Measurements from ENCODE around the gene BTAF1. TPM values are rescaled to one million over a fixed set of nuclear protein-coding genes. Genes with fewer than 3 reads are reported as not detected.

BTAF1 gene
- total and polyA plus RNA-seq, 5 donors from 2014 or later = 7.5 to 75.4 (median 8.1) TPM

DNA sequence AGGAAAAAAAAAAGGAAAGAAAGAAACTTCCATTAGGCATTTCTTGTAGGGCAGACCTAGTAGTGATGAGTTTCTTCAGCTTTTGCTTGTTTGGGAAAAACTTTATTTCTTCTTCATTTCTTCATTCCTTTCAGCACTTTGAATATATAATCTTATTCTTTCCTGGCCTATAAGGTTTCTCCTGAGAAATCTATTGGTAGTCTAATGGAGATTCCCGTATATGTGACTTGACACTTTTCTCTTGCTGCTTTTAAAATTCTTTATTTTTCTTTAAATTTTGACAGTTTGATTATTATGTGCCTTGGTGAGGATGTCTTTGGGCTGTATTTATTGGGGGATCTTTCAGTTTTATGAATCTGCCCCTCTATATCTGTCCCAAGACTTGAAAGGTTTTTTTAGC is 3.9 kb upstream of the BTAF1 start:
- H3K9me3 Mint-ChIP-seq = peaks cover 0 to 3% (median 0%) of the 10 kb centered on the region in 7 donors
- no peak overlapping the region for H3K27ac ChIP-seq (ENCODE audit: insufficient read depth, low read length, poor library complexity, severe bottlenecking)
- no peaks in the 10 kb centered on the region for H3K36me3 Mint-ChIP-seq
- no peaks in the 10 kb centered on the region for H3K9me3 ChIP-seq (ENCODE audit: control insufficient read depth in 2 of 2, low read length in 2 of 2)
- DNase-seq (no peak), ATAC-seq (ENCODE audit: low read depth in 2 of 2) (no peak)
- peaks cover 13% of the 10 kb centered on the region for H3K4me1 ChIP-seq (ENCODE audit: control insufficient read depth, insufficient read depth, low read length, poor library complexity, severe bottlenecking)
- H3K36me3 ChIP-seq (ENCODE audit: control insufficient read depth, insufficient read depth, low read length) = no peaks in the 10 kb centered on the region
- H3K4me3 ChIP-seq (ENCODE audit: low read depth, low read length) = no peak overlapping the region
- H3K27me3 Mint-ChIP-seq = peaks cover 33% of the 10 kb centered on the region
- H3K4me1 Mint-ChIP-seq = peaks cover 6 to 18% (median 16%) of the 10 kb centered on the region in 4 donors
- no peak overlapping the region for H3K27ac Mint-ChIP-seq
- no peak overlapping the region for H3K4me3 Mint-ChIP-seq
- H3K27me3 ChIP-seq (ENCODE audit: control insufficient read depth, insufficient read depth, low read length) = peaks cover 14% of the 10 kb centered on the region

DNA sequence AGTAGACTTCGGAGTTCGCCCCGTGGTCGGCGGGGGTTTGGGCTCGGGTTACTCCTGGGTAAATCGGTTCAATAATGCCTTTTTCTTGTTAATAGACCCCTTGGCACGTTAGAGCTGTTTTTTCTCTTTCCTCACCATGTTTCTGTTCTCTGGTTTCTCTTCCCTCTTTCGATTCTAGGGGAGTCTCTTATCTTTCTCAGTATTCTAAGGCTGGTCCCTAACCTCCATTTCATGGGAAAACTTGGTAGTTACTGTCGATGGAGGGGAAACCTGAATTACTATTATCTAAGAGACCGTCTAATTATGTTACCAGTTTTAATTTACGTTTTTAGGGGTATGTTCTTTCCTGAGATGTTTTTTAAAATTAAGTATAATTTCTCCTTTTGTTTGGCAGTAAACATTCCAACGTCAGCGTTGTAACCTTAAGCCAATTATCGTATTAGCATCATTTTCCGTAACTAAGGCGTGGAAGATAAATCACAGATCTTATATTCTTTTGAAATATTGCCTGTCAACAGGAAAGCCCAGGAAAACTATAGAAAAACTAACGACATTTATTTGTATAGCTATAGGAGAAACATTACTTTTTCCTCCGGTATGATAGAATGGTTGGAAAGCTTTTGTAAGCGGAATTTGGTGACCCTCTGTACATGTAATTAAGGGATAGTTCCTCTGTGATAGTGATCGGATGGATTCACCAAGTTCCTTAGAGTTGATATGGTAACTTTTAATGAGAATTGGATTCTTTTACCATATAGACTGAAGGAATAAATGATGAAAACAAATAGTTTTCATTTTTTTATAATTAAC is 847 bp downstream of the BTAF1 start:
- peak overlapping the region; percentile 96 to 100 (median 99) for H3K27ac Mint-ChIP-seq
- H3K27me3 ChIP-seq (ENCODE audit: control insufficient read depth, insufficient read depth, low read length) = no peaks in the 10 kb centered on the region
- no peaks in the 10 kb centered on the region for H3K27me3 Mint-ChIP-seq
- no peaks in the 10 kb centered on the region for H3K9me3 ChIP-seq (ENCODE audit: control insufficient read depth in 2 of 2, low read length in 2 of 2)
- H3K36me3 ChIP-seq (ENCODE audit: control insufficient read depth, insufficient read depth, low read length) = no peaks in the 10 kb centered on the region
- peak overlapping the region; percentile 95 for H3K4me3 ChIP-seq (ENCODE audit: low read depth, low read length)
- peaks cover 15% of the 10 kb centered on the region for H3K36me3 Mint-ChIP-seq
- H3K4me1 Mint-ChIP-seq = peaks cover 31 to 61% (median 48%) of the 10 kb centered on the region in 4 donors
- peaks cover 36% of the 10 kb centered on the region for H3K4me1 ChIP-seq (ENCODE audit: control insufficient read depth, insufficient read depth, low read length, poor library complexity, severe bottlenecking)
- no peak for DNase-seq
- H3K9me3 Mint-ChIP-seq = peaks cover 0 to 1% (median 0%) of the 10 kb centered on the region in 7 donors
- peak overlapping the region; percentile 98 for H3K27ac ChIP-seq (ENCODE audit: insufficient read depth, low read length, poor library complexity, severe bottlenecking)
- no peak for ATAC-seq (ENCODE audit: low read depth in 2 of 2)
- peak overlapping the region; percentile 93 to 100 (median 94) for H3K4me3 Mint-ChIP-seq

DNA sequence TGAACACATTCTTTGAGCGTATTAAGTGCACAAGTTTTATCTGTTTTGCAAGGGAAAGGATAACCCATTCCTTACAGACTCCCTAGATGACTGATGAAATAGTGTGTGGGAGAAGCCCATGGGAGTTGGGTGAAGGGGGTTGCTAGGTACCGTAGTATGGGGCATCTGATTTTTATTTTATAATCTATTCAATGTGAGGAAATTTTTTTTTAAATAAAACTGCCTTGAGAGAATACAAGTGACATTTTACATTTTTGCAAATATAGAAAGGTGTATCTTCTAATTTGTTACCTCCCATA is 1.4 kb downstream of the BTAF1 start:
- ATAC-seq (ENCODE audit: low read depth in 2 of 2) = no peak
- Histone ChIP-seq H3K36me3 (ENCODE audit: control insufficient read depth, insufficient read depth, low read length) (no peaks in the 10 kb centered on the region), H3K27ac (ENCODE audit: insufficient read depth, low read length, poor library complexity, severe bottlenecking) (no peak overlapping the region), H3K4me1 (ENCODE audit: control insufficient read depth, insufficient read depth, low read length, poor library complexity, severe bottlenecking) (peaks cover 39% of the 10 kb centered on the region), H3K4me3 (ENCODE audit: low read depth, low read length) (peak overlapping the region; percentile 95), H3K9me3 (ENCODE audit: control insufficient read depth in 2 of 2, low read length in 2 of 2) (no peaks in the 10 kb centered on the region), H3K27me3 (ENCODE audit: control insufficient read depth, insufficient read depth, low read length) (no peaks in the 10 kb centered on the region)
- Mint-ChIP-seq H3K4me1 (peaks cover 31 to 61% (median 49%) of the 10 kb centered on the region in 4 donors), H3K4me3 (peak overlapping the region; percentile 93 to 100 (median 94)), H3K27me3 (no peaks in the 10 kb centered on the region), H3K9me3 (peaks cover 0 to 1% (median 0%) of the 10 kb centered on the region in 7 donors), H3K27ac (peak overlapping the region in 2 of 3 donors; percentile 99 to 100), H3K36me3 (peaks cover 15% of the 10 kb centered on the region)
- DNase-seq = no peak

DNA sequence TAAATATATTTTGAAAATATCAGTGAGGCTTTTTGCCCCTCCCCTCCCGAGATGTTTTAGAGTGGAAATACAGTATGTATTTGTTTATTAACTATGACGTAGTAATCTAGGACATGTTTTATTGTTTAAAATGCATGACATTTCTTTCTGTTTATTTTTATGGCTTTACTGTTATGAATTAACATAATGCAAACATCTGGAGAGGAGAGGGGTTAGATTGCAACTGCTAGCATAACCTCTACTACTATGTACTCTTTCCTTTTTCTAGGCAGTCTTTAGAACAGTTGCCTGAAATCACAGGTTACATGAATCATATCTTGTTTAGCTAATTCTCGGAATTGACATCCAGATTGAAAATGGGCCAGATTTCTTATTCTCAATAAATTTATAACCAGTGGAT is 7.4 kb downstream of the BTAF1 start:
- no peaks in the 10 kb centered on the region for H3K9me3 Mint-ChIP-seq
- peaks cover 46 to 81% (median 67%) of the 10 kb centered on the region in 4 donors for H3K4me1 Mint-ChIP-seq
- no peak overlapping the region for H3K27ac Mint-ChIP-seq
- DNase-seq (no peak), ATAC-seq (ENCODE audit: low read depth in 2 of 2) (no peak)
- Histone ChIP-seq H3K4me3 (ENCODE audit: low read depth, low read length) (no peak overlapping the region), H3K27me3 (ENCODE audit: control insufficient read depth, insufficient read depth, low read length) (no peaks in the 10 kb centered on the region), H3K9me3 (ENCODE audit: control insufficient read depth in 2 of 2, low read length in 2 of 2) (no peaks in the 10 kb centered on the region), H3K36me3 (ENCODE audit: control insufficient read depth, insufficient read depth, low read length) (peaks cover 18% of the 10 kb centered on the region), H3K4me1 (ENCODE audit: control insufficient read depth, insufficient read depth, low read length, poor library complexity, severe bottlenecking) (peaks cover 13% of the 10 kb centered on the region), H3K27ac (ENCODE audit: insufficient read depth, low read length, poor library complexity, severe bottlenecking) (no peak overlapping the region)
- H3K36me3 Mint-ChIP-seq = peaks cover 34% of the 10 kb centered on the region
- no peak overlapping the region for H3K4me3 Mint-ChIP-seq
- H3K27me3 Mint-ChIP-seq = no peaks in the 10 kb centered on the region

DNA sequence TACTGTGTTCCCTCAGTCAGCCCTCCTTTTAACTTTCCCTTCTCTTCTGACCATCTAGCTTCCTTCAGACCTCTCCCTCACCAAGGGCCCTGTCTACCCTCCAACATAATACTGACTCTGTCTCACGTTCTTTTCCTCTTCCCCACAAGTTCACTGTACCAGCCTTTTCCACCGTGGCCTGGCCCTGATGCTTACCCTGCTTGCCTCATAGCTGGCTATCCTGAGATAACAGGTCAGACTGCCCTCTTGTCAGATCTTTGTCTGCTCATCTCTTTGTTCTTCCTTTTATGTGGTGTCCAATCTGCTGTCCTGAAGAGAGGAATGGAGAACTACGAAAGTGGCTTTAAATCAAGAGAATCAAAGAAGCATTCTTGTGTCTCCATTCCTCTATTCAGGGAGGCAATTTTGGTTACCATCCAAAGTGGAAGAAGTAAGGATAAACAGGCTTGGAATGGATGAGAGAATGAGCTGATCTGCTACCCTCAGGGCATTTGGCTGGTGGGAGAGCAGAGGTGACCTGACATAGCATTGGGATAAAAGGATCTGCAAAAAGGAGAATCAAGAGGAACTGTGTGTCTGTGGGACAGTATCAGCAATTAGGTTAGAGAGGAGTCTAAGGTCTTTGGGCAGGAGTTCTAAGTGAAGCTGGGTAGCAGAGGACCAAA is 8.1 kb downstream of the BTAF1 start:
- no peak for DNase-seq
- Histone ChIP-seq H3K4me3 (ENCODE audit: low read depth, low read length) (no peak overlapping the region), H3K27me3 (ENCODE audit: control insufficient read depth, insufficient read depth, low read length) (no peaks in the 10 kb centered on the region), H3K4me1 (ENCODE audit: control insufficient read depth, insufficient read depth, low read length, poor library complexity, severe bottlenecking) (peaks cover 10% of the 10 kb centered on the region), H3K9me3 (ENCODE audit: control insufficient read depth in 2 of 2, low read length in 2 of 2) (no peaks in the 10 kb centered on the region), H3K36me3 (ENCODE audit: control insufficient read depth, insufficient read depth, low read length) (peaks cover 25% of the 10 kb centered on the region), H3K27ac (ENCODE audit: insufficient read depth, low read length, poor library complexity, severe bottlenecking) (no peak overlapping the region)
- H3K36me3 Mint-ChIP-seq = peaks cover 34% of the 10 kb centered on the region
- H3K4me3 Mint-ChIP-seq = peak overlapping the region in 1 of 4 donors; percentile 4
- H3K27ac Mint-ChIP-seq = peak overlapping the region in 2 of 3 donors; percentile 22 to 63
- no peaks in the 10 kb centered on the region for H3K9me3 Mint-ChIP-seq
- no peaks in the 10 kb centered on the region for H3K27me3 Mint-ChIP-seq
- ATAC-seq (ENCODE audit: low read depth in 2 of 2) = no peak
- H3K4me1 Mint-ChIP-seq = peaks cover 39 to 73% (median 62%) of the 10 kb centered on the region in 4 donors

DNA sequence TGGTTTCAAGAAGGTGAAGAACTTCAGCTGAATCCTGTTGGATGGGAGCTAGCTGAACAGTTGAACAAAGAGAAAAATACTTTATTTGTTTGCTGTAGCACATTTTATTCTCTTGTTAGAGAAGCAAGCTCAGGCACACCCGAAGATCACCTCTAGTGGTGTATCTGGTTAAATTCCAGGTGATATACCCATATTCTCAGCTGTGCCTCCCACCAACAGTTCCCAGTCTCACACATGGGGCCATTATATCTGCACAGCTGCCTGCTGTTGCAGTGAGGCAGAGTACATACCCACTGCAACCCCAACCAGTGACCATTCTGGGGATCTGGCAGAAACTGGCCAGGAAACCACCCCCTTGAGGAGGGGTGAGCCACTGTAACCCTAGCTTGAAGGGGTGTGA is 9.2 kb downstream of the BTAF1 start:
- peaks cover 0 to 2% (median 0%) of the 10 kb centered on the region in 7 donors for H3K9me3 Mint-ChIP-seq
- H3K27ac ChIP-seq (ENCODE audit: insufficient read depth, low read length, poor library complexity, severe bottlenecking) = no peak overlapping the region
- peaks cover 33% of the 10 kb centered on the region for H3K36me3 ChIP-seq (ENCODE audit: control insufficient read depth, insufficient read depth, low read length)
- peaks cover 37 to 70% (median 57%) of the 10 kb centered on the region in 4 donors for H3K4me1 Mint-ChIP-seq
- peak overlapping the region in 1 of 3 donors; percentile 25 for H3K27ac Mint-ChIP-seq
- peaks cover 10% of the 10 kb centered on the region for H3K4me1 ChIP-seq (ENCODE audit: control insufficient read depth, insufficient read depth, low read length, poor library complexity, severe bottlenecking)
- no peak for ATAC-seq (ENCODE audit: low read depth in 2 of 2)
- H3K36me3 Mint-ChIP-seq = peaks cover 36% of the 10 kb centered on the region
- no peak for DNase-seq
- H3K4me3 Mint-ChIP-seq = peak overlapping the region in 1 of 4 donors; percentile 66
- H3K9me3 ChIP-seq (ENCODE audit: control insufficient read depth in 2 of 2, low read length in 2 of 2) = no peaks in the 10 kb centered on the region
- H3K27me3 Mint-ChIP-seq = no peaks in the 10 kb centered on the region
- no peak overlapping the region for H3K4me3 ChIP-seq (ENCODE audit: low read depth, low read length)
- no peaks in the 10 kb centered on the region for H3K27me3 ChIP-seq (ENCODE audit: control insufficient read depth, insufficient read depth, low read length)

DNA sequence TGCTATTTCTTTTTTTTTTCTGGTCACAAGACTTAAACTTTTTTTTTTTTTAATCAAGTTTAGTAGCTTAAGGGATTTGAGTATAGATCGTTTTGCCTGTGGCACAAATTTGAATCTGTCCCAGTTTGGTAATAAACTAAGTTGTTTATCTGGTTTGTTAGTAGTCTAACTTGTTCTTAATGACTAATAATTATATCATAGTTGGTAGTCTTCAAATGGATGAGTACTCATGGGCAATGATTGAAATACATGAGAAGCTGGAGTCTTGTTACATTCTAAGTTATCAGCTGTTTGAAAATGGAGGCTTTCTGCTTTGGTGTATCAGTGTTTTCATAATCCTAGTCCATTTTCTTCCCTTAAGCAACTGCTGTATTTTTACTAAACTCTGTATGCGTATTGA is 12.3 kb downstream of the BTAF1 start:
- Histone ChIP-seq H3K36me3 (ENCODE audit: control insufficient read depth, insufficient read depth, low read length) (peaks cover 41% of the 10 kb centered on the region), H3K4me3 (ENCODE audit: low read depth, low read length) (no peak overlapping the region), H3K27ac (ENCODE audit: insufficient read depth, low read length, poor library complexity, severe bottlenecking) (no peak overlapping the region), H3K4me1 (ENCODE audit: control insufficient read depth, insufficient read depth, low read length, poor library complexity, severe bottlenecking) (no peaks in the 10 kb centered on the region), H3K9me3 (ENCODE audit: control insufficient read depth in 2 of 2, low read length in 2 of 2) (no peaks in the 10 kb centered on the region), H3K27me3 (ENCODE audit: control insufficient read depth, insufficient read depth, low read length) (no peaks in the 10 kb centered on the region)
- H3K4me1 Mint-ChIP-seq = peaks cover 30 to 59% (median 52%) of the 10 kb centered on the region in 4 donors
- H3K36me3 Mint-ChIP-seq = peaks cover 39% of the 10 kb centered on the region
- H3K4me3 Mint-ChIP-seq = no peak overlapping the region
- H3K9me3 Mint-ChIP-seq = peaks cover 0 to 2% (median 0%) of the 10 kb centered on the region in 7 donors
- ATAC-seq (ENCODE audit: low read depth in 2 of 2) (no peak), DNase-seq (no peak)
- no peaks in the 10 kb centered on the region for H3K27me3 Mint-ChIP-seq
- H3K27ac Mint-ChIP-seq = peak overlapping the region in 1 of 3 donors; percentile 35
